ENCODE data around the gene ZNF668.

ZNF668 gene

DNA sequence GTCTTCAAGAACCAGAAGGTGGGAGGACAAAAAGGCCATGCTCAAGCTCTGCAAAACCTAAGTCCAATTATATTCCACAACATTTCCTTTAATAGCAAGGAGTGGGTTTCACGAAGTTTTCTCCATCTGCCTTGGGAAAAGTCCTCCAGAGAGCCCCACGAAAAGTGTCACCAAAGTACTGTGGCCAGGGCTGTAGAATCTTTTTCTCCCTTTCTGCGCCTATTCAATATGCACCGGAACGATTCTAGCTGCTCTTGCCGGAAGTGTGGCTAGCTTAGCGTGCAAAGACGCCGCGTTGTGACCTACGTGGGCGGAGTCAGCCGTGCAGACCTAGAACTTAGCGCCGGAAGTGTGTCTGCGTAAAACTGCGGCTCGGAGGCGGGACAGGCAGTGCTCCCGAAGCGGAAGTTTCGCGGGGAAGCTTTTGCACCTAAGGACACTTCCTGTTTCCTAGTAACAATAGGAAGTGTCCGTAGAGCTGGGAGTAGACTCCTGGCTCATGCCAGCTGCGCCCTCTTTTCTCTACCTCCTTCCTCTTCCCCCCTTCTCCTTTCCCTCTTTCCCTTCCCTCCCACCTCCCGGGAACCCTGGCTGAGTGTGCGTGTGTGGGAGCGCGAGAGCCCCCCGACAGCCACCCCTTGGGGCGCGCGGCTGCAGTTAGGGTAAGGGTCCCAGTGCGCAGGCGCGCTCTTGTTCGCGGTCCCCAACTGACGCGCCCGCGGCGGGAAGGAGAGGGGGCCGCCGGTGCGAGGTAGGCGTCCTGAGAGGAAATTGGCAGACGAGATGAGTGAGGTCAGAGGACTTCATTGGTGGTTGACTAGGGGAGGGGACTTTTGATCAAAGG, at the start of gene ZNF668, which contains the start of gene ZNF646:
TSS of gene ZNF668 (minus strand) at position 271 of the 844 bp plus-strand sequence. CDS start 9,781 bp downstream, outside the sequence.
TSS of gene ZNF646 (plus strand) at position 453 of the 844 bp plus-strand sequence. CDS start 1,903 bp downstream, outside the sequence.
- peak; percentile 83 for DNase-seq

DNA sequence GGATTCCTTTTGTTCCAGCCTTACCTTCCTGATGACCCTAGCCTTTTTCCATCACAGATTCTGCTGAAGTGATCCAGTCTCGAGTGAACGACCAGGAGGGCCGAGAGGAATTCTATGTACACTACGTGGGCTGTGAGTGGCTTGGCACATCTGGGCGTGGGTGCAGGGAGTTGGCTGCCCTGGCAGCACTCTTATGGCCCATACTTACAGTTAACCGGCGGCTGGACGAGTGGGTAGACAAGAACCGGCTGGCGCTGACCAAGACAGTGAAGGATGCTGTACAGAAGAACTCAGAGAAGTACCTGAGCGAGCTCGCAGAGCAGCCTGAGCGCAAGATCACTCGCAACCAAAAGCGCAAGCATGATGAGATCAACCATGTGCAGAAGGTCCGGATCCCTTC, 46.1 kb upstream of the ZNF668 start:
- no peak for DNase-seq

DNA sequence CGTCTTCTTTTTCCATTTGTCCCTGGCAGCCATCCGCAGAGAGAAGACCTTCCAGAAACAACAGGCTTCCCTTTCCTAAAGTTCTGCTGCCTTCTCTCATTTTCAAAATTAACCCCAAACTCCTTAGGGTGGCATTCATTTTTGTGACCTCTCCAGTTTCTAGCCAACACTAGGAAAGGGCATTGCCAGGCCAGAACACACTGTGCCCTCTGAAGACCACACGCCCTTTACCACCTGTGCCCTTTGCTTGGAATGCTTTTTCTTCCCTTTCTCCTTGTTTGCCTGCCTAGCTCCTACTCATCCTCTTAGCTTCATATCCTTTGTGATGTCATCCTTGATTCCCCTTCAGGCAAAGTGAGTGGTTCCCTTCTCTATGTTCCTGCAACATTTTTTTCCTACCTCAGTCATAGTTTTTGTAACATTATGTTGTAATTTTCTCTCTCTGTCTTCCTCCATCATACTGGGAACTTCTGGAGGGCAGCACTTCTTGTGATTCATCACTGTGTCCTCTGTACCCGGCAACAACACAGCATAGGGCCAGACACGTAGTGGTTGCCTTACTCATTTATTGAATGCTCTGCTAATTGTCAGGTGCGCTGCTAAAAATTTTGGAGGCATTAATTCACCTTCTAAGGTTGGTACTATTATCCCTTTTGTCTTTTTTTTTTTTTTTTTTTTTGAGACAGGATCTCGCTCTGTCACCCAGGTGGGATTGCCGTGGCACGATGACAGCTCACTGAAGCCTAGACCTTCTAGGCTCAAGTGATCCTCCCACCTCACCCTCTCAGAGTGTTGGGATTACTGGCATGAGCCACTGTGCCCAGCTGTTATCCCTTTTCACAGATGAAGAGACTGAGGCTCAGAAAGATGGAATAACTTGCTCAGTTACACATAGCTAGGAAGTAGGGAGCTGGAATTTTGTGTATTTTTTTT, 44.4 kb upstream of the ZNF668 start:
- no peak for DNase-seq

DNA sequence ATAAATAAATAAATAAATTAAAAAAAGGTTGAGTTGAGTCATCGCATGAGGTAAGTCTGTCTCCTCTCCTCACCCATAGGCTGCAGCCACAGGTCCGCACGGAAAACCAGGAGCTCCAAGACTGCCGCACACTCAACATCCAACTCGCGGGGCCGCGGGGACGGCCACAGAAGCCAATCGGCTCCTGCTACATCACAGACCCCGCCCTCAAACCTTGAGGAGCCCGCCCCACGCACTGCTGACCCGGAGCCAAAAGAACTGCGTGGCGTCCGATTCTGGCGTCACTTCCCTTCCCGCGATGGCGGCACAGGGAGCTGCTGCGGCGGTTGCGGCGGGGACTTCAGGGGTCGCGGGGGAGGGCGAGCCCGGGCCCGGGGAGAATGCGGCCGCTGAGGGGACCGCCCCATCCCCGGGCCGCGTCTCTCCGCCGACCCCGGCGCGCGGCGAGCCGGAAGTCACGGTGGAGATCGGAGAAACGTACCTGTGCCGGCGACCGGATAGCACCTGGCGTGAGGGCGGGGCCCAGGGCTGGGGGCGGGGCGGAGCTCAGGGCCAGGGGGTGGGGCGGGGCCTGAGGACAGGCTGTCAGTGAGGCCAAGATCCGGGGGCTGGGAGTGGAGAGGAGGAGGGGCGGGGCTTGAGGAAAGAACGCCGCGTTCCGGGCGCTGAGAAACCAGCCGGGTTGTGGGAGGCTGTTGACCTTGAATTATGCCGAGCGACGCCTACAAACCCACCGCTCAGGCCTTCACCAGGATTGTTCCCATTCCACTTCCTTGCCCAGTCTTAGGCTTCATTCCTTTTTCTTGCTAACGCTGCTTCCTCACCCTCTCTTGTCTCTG, 43.6 kb upstream of the ZNF668 start, which contains the start of gene KAT8:
TSS of gene KAT8 (plus strand) at position 281 of the 839 bp plus-strand sequence. CDS start at position 299, 18 bp downstream.
- DNase-seq, result peak; percentile 95

DNA sequence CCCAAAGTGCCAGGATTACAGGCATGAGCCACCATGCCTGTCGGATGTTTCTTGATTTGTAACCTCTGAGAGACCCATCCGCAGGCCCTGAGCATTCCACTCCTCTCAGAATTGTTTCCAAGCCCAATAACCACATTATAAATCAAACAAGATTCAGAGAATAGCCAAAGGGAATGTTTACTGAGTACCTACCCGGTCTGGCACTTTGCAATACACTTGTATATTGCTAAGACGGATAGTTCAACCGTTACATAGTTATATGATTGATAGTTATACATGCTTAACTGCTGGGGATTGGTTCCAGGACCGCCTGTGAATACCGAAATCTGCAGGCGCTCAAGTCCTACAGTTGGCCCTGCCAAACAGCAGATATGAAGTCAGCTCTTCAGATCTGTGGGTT, 40.4 kb upstream of the ZNF668 start:
- no peak for DNase-seq

DNA sequence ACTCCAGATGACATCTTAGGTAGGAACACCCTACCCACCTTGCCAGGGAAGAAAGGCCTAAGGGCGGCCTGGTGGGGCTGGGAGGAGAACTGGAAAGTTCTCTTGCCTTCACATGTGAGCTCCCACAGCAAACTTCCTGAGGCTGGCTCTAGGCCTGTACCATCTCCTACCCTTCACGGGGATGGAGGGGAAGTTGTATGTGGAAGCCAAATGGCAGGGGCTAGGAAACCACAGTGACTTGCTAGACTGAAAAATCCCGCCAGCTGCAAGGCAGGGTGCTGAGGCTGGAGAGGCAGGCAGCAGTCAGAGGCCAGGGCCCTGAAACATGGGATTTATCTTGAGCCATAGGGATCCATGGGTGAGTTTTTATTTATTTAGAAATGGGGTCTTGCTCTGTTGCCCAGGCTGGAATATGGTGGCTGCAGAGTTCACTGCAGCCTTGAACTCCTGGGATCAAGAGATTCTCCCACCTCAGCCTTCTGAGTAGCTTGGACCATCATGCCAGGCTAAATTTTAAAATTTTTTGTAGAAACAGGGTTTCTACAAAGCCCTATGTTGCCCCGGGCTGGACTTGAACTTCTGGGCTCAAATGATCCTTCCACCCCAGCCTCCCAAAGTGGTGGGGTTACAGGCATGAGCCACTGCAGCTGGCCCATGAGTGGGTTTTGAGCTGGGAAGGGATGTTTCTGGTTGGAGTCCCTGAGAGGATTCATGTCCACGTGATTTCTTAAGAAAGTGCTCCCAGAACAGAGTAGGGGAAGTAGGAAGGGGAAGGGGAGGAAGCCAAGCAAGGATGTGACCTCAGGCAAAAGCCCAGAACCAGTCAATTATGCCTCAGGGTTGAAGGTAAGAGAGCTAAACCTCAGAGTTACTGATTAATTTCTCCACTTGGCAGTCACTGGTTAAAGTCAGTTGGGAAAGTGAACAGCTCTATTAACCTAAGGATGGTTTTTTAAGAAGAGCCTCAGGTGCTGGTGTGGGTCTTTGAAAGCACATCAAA, 39.4 kb upstream of the ZNF668 start:
- DNase-seq, result no peak

DNA sequence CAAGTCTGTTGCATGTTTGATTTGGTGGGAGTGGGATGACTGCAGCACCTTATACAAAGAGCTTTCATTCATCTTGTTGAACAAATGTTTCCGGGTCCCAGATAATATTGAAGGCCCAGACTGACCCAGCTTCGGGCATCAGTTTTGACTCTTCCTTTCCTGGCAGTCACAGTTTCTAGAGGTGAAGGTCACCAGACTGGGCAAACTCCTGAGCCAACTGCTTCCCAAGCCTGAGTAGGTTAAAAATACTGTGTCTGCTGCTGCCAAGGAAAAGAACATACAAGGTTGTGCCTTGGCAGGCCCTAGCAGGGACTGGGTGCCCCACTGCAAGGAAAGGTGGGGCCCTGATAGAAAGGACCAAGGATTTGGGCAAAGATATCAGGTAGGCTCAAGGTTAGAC, 38.7 kb upstream of the ZNF668 start:
- DNase-seq, result no peak

DNA sequence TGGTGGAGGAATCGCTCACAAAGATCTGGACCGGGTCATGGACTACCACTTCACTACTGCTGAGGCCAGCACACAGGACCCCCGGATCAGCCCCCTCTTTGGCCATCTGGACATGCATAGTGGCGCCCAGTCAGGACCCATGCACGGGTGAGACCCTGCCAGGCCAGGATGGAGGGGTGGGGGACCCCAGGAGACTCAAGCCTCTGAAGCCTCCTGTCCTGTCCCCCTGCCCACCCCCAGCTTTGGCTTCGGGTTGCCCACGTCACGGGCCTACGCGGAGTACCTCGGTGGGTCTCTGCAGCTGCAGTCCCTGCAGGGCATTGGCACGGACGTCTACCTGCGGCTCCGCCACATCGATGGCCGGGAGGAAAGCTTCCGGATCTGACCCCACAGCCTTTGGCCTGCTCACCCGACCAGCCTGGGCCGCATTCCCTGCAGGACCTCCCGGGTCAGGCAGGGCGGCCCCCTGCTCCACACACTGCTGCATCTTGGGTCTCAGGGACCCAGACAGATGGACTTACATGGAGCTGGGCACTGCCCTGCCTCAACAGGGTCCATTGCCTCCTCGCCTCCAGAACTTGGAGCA, 37.9 kb upstream of the ZNF668 start:
- DNase-seq, result no peak

DNA sequence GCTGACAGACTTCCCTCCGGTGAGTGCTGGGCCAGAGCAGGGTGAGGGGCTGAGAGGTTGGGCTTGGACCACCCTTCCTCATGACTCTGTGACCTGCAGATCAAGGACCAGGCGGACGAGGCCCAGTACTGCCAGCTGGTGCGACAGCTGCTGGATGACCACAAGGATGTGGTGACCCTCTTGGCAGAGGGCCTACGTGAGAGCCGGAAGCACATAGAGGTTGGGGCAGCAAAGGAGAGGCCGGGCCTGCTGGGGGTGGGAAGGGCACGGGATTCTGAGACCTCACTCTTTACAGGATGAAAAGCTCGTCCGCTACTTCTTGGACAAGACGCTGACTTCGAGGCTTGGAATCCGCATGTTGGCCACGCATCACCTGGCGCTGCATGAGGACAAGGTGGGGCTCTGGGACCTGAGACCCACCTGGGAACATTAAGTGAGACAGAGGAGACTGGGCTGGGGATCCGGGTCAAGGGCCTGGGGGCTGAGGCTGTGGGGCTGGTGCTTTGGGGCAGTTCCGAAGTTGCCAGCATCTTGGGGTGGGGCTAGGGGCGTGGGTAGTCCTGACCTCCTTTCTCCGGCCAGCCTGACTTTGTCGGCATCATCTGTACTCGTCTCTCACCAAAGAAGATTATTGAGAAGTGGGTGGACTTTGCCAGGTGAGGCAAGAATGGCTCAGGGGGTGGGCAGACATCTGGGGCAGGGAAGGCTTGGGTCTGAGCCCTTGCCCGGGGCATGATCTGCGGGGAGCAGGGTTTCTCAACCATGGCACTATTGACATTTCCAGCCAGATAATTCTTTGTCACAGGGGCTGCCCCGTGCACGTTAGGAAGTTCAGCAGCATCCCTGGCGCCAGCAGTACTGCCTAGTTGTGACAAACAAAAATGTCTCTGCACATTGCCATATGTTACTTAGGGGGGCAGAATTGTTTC, 36.3 kb upstream of the ZNF668 start:
- DNase-seq, result no peak

DNA sequence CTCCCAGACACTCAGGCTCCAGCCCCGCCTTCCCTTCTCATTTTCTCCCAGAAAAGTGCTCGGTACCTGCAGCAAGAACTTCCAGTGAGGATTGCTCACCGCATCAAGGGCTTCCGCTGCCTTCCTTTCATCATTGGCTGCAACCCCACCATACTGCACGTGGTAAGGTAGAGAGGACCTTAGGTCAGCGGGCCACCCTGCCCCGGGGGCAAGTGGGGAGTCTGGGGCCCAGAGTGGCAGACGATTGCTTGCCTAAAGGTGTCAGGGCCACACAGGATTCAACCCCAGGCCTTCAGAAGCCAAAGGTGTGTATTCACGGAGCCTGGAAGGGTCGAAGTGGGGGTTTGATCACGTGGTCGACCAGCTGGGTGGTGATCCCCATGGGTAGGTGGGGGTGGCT, 35.6 kb upstream of the ZNF668 start:
- DNase-seq, result no peak

DNA sequence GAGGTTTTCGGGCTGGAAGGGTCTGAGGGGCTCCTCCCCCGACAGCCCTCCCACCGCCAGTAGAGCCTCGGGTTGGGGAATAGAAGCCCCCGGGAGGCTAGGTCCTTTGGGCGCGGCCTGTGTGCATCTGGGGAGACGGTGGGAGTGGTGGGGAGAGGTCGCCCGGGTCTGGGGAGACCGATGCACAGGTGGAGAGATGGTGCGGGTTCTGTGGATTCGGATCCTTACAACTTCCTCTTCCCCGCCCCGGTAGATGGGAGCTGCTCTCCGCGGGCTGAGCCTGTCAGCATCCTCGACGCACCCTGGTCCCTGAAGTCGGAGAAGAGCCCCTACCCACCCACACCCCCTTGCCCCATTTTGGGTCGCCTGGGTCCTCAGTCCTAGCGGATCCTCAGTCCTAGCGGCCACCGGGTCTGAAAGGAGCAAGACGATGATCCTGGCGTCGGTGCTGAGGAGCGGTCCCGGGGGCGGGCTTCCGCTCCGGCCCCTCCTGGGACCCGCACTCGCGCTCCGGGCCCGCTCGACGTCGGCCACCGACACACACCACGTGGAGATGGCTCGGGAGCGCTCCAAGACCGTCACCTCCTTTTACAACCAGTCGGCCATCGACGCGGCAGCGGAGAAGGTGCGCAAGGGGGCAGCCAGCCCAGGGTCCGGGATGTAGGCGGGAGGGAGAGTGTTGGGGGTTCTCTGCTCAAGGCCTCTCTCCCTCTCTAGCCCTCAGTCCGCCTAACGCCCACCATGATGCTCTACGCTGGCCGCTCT, 34.9 kb upstream of the ZNF668 start:
- DNase-seq, result no peak

DNA sequence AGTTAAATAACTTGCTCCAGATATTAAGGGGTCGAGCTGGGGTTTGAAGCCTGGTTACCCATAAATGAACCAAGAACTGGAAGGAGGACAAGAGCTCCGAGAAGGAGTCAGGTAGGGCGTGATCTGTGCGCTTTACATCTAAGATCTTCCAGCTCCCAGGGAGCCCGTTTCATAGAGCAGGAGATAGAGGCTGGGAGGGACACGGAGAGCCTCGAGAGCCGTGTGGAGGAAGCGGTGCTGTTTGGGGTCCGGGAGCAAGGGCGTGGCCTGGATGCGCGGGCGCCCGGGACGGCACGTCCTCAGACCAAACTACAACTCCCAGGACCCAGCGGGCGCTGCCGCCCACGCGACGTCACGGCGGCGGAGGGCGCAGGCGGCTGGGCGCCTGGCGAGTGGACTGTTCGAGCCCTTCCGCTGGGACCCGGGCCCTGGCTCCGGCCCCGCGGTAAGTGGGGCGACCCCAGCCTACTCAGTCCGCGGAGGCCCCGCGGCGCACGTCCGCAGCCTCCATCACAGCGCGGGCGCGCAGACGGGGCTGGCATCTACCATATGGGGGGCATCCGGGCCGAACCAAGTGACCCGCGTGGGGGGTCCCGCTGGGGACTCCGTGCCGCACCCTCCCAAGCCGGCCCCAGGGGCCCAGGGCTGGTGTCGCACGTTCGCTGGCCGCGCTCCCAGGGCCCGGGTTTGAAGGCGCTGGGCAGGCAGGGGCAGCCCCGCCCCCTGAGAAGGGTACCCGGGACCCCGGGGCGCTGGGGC, 34.2 kb upstream of the ZNF668 start, which contains the start of gene BCKDK:
TSS of gene BCKDK (plus strand) at position 352 of the 759 bp plus-strand sequence. CDS start 838 bp downstream, outside the sequence.
- no peak for DNase-seq

DNA sequence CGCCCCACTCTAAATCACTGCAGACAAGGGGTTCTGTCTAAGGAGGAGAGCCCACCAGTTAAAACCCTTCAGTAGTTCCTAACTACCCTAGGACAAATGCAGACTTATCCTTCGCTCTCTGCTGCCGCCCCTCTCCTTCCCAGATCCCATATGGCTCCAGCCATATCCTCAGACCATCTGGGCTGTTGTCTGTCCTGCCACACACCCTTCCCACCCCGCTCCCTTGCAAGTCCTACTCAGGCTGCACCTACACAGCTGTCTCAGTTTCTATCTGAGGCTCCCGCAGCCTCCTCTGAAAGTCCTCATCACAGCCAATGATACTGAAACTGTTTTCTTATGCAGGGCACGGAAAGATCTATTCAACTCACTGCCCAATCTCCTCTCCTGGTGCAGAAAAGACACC, 33.4 kb upstream of the ZNF668 start:
- DNase-seq, result no peak

DNA sequence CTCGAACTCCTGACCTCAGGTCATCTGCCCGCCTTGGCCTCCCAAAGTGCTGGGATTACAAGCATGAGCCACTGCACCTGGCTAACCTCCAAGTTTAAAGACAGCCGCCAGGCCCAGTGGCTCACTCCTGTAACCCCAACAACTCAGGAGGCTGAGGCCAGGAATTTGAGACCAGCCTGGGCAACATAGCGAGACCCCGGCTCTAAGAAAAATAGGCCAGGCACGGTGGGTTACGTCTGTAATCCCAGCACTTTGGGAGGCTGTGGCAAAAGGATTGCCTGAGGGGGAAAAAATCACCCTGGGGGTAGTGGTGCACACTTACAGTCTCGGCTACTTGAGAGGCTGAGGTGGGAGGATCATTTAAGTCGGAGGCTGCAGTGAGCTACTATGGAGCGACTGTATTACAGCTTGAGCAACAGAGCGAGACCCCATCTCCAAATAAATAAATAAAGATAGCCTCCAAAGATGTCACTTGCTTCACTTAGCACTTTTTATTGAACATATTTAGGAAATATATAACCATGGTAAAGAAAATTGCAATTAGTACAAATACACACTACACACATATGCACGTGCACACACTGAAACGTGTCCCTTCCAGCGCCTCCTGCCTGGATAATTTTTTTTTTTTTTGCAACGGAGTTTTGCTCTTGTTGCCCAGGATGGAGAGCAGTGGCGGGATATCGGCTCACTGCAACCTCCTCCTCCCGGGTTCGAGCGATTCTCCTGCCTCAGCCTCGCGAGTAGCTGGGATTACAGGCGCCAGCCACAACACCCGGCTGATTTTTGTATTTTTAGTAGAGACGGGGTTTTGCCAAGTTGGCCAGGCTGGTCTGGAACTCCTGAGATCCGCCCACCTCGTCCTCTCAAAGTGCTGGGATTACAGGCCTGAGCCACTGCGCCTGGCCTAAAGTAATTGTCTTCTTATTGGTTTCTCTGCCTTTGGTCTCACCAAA, 32.7 kb upstream of the ZNF668 start:
- DNase-seq, result no peak

DNA sequence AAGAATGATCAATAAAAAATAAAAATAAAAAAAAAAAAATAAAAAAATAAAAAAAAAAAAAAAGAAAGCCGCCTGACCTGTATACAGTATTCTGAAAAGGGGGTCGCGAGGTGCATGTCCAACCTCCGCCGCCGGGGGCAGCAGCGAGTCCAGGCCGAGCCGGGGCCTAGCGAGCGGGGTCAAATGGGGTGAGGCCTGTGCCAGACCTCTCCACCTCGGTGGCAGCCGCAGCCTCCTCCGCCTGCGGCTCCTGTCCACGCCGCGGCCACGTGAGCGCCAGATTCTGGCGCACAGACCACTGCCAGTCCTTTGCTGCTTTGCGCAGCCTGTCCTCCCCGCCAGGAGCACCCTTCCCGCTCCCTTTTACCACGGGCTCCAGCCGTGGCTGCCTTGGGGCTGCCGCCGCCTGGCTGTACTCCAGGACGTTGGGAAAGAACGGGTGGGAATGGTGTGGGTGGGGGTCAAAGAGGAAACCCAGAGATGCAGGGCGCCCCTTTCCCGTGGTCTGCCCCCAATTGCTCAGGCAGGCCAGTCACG, 31.7 kb upstream of the ZNF668 start:
- DNase-seq, result no peak
